ENCODE data around the gene BICD1. TPM values are rescaled to one million over a fixed set of nuclear protein-coding genes. Genes with fewer than 3 reads are reported as not detected.

The BICD1 gene
- polyA plus RNA-seq, 1 of the 3 experiments (the other 2 are of a cell fraction): 12.1 TPM

DNA sequence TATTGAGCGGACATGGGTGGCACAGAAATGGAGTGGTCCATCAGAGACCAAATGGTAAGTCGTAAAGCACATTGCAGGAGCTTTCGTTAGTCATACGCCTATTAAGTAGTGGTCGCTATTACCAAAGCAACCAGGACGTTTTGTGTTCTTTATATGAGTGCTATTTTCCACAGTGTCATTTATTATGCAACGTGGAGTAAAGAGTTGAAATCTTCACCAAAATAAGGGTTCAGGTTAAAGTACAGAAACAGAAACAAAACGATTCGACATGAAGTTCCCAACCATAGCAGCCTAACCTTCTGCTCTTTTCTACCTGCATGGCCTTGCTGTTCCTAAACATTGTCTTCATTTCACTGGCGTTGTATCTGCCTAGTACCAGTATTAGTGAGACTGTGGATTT is 272.6 kb downstream of the BICD1 start:
- Histone ChIP-seq H3K9ac (no peak overlapping the region), H4K20me1 (ENCODE audit: insufficient read depth) (no peaks in the 10 kb centered on the region), H3K4me2 (no peak overlapping the region), H3K27me3 (ENCODE audit: insufficient read depth) (no peaks in the 10 kb centered on the region), H3K9me2 (no peaks in the 10 kb centered on the region; the same call in 1 of the 2 replicates), H3K27ac (ENCODE audit: low read depth in 2 of 2, low read length in 1 of 2) (no peak overlapping the region), H3K9me3 (no peaks in the 10 kb centered on the region), H3K79me2 (ENCODE audit: insufficient read depth) (no peaks in the 10 kb centered on the region), H3K4me3 (ENCODE audit: low read depth in 2 of 2, low read length in 1 of 2) (no peak overlapping the region), H2AFZ (ENCODE audit: low read depth) (no peak overlapping the region), H3K36me3 (replicated peaks in 1 of 2; ENCODE audit: control insufficient read depth in 1 of 2, insufficient read depth in 2 of 2, low read length in 1 of 2) (no peaks in the 10 kb centered on the region), H3K4me1 (ENCODE audit: control insufficient read depth in 1 of 2, insufficient read depth in 2 of 2, low read depth in 1 of 2, low read length in 1 of 2) (no peaks in the 10 kb centered on the region; a peak in 1 of 4 replicates), H3F3A (replicated peaks; ENCODE audit: insufficient read depth) (peaks cover 9% of the 10 kb centered on the region)
- TF ChIP-seq FOXM1 (IDR thresholded peaks at IDR 0.05; ENCODE audit: low read depth) (no peak), USF1 (IDR thresholded peaks at IDR 0.05; ENCODE audit: borderline replicate concordance, low read depth) (no peak)
- DNase-seq: no peak
- POLR2A ChIA-PET: no interaction called here
- 93% methylated on average over 10 of the region's 10 CpGs for WGBS (ENCODE audit: low lambda C conversion rate)
- CTCF ChIA-PET: interaction anchor here (0.5 to 1.5 kb wide), 2 partner anchors 293 to 426 kb away, joined by 3 to 5 read pairs; no protein-coding TSS in a partner anchor

DNA sequence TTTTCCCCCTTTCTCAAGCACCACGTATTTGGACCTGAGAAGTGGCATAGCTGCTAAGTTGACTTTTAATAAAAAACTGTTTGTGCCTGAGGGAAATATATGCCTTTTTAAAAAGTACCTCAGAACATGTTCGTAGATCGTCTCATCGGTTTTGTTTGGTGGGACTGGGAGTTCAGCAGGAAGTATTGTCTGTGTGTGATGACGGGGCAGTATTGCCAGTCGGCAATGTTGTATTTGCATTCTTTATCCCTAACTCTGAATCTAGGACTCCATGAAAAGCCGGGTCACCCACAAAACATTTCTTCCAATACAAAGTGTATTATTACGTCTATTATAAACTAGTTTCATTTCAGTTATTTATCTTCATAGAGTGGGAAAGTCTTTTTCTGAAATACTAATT is 273.0 kb downstream of the BICD1 start:
- Histone ChIP-seq H3K79me2 (ENCODE audit: insufficient read depth) (no peaks in the 10 kb centered on the region), H3F3A (replicated peaks; ENCODE audit: insufficient read depth) (peaks cover 9% of the 10 kb centered on the region), H3K9me3 (no peaks in the 10 kb centered on the region), H3K36me3 (replicated peaks in 1 of 2; ENCODE audit: control insufficient read depth in 1 of 2, insufficient read depth in 2 of 2, low read length in 1 of 2) (no peaks in the 10 kb centered on the region), H4K20me1 (ENCODE audit: insufficient read depth) (no peaks in the 10 kb centered on the region), H3K27ac (ENCODE audit: low read depth in 2 of 2, low read length in 1 of 2) (no peak overlapping the region), H3K9ac (no peak overlapping the region), H3K4me1 (ENCODE audit: control insufficient read depth in 1 of 2, insufficient read depth in 2 of 2, low read depth in 1 of 2, low read length in 1 of 2) (no peaks in the 10 kb centered on the region; a peak in 1 of 4 replicates), H3K4me3 (ENCODE audit: low read depth in 2 of 2, low read length in 1 of 2) (no peak overlapping the region), H2AFZ (ENCODE audit: low read depth) (no peak overlapping the region), H3K27me3 (ENCODE audit: insufficient read depth) (no peaks in the 10 kb centered on the region), H3K9me2 (no peaks in the 10 kb centered on the region; the same call in 1 of the 2 replicates), H3K4me2 (no peak overlapping the region)
- DNase-seq: no peak
- CTCF ChIA-PET: interaction anchor here (1.5 kb wide), 1 partner anchor 292 kb away, joined by 5 read pairs; no protein-coding TSS in a partner anchor
- WGBS (ENCODE audit: low lambda C conversion rate): 87% methylated on average over 8 of the region's 8 CpGs
- POLR2A ChIA-PET: no interaction called here
- no peak for TF ChIP-seq TCF12 (IDR thresholded peaks at IDR 0.05)
- no peak for TF ChIP-seq EP300 (IDR thresholded peaks at IDR 0.05; ENCODE audit: borderline replicate concordance in 1 of 2, low read depth in 1 of 2, low read length in 1 of 2)

DNA sequence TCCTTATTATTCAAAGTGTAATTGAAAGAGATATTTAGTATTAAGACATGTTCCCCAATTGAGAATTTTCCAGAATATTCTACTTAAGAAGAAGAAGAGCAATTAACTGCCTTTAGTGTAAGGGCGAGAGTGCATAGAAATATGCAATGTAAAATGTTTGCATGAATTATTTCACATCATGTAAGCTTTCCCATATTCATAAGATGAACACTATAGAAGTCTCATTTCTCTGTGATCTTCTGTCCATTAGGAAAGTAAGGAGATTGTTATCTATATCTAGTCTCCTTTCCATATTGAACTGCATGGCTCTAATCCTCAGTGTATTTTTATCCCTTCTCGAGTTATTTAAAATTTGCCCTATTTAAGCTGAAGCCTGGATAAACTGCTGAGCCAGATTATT is 275.6 kb downstream of the BICD1 start:
- 89% methylated on average over 2 of the region's 2 CpGs for WGBS (ENCODE audit: low lambda C conversion rate)
- CTCF ChIA-PET: interaction anchor here (0.6 kb wide), 1 partner anchor 278 kb away, joined by 3 read pairs; no protein-coding TSS in a partner anchor
- peaks cover 9% of the 10 kb centered on the region for H3F3A ChIP-seq (replicated peaks; ENCODE audit: insufficient read depth)

More for the DNA sequence above, 275.6 kb downstream of the BICD1 start:
- Histone ChIP-seq H3K27ac (ENCODE audit: low read depth in 2 of 2, low read length in 1 of 2) (no peak overlapping the region), H4K20me1 (ENCODE audit: insufficient read depth) (no peaks in the 10 kb centered on the region), H3K27me3 (ENCODE audit: insufficient read depth) (no peaks in the 10 kb centered on the region), H3K9ac (no peak overlapping the region), H3K9me3 (no peaks in the 10 kb centered on the region), H2AFZ (ENCODE audit: low read depth) (no peak overlapping the region), H3K4me1 (ENCODE audit: control insufficient read depth in 1 of 2, insufficient read depth in 2 of 2, low read depth in 1 of 2, low read length in 1 of 2) (no peaks in the 10 kb centered on the region; a peak in 1 of 4 replicates), H3K36me3 (replicated peaks in 1 of 2; ENCODE audit: control insufficient read depth in 1 of 2, insufficient read depth in 2 of 2, low read length in 1 of 2) (no peaks in the 10 kb centered on the region), H3K9me2 (no peaks in the 10 kb centered on the region; the same call in 1 of the 2 replicates), H3K79me2 (ENCODE audit: insufficient read depth) (no peaks in the 10 kb centered on the region), H3K4me2 (no peak overlapping the region), H3K4me3 (ENCODE audit: low read depth in 2 of 2, low read length in 1 of 2) (no peak overlapping the region)
- no peak for TF ChIP-seq USF1 (IDR thresholded peaks at IDR 0.05; ENCODE audit: borderline replicate concordance, low read depth)
- TF ChIP-seq EZH2phosphoT487 (IDR thresholded peaks at IDR 0.05; ENCODE audit: borderline replicate concordance, low read depth): no peak
- no peak for TF ChIP-seq GABPA (IDR thresholded peaks at IDR 0.05; ENCODE audit: low read depth)
- TF ChIP-seq, protein P1, sequence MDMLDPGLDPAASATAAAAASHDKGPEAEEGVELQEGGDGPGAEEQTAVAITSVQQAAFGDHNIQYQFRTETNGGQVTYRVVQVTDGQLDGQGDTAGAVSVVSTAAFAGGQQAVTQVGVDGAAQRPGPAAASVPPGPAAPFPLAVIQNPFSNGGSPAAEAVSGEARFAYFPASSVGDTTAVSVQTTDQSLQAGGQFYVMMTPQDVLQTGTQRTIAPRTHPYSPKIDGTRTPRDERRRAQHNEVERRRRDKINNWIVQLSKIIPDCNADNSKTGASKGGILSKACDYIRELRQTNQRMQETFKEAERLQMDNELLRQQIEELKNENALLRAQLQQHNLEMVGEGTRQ (IDR thresholded peaks at IDR 0.05; ENCODE audit: borderline replicate concordance, low read depth, low read length): no peak
- TF ChIP-seq, protein P2, sequence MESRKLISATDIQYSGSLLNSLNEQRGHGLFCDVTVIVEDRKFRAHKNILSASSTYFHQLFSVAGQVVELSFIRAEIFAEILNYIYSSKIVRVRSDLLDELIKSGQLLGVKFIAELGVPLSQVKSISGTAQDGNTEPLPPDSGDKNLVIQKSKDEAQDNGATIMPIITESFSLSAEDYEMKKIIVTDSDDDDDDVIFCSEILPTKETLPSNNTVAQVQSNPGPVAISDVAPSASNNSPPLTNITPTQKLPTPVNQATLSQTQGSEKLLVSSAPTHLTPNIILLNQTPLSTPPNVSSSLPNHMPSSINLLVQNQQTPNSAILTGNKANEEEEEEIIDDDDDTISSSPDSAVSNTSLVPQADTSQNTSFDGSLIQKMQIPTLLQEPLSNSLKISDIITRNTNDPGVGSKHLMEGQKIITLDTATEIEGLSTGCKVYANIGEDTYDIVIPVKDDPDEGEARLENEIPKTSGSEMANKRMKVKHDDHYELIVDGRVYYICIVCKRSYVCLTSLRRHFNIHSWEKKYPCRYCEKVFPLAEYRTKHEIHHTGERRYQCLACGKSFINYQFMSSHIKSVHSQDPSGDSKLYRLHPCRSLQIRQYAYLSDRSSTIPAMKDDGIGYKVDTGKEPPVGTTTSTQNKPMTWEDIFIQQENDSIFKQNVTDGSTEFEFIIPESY (IDR thresholded peaks at IDR 0.05; ENCODE audit: borderline replicate concordance, low read depth): no peak
- no peak for TF ChIP-seq TEAD4 (IDR thresholded peaks at IDR 0.05; ENCODE audit: borderline replicate concordance, insufficient read depth)
- no peak for TF ChIP-seq YY1 (IDR thresholded peaks at IDR 0.05; ENCODE audit: low read depth)
- TF ChIP-seq MXI1 (IDR thresholded peaks at IDR 0.05; ENCODE audit: low read depth, low read length): no peak
- no peak for TF ChIP-seq FOXM1 (IDR thresholded peaks at IDR 0.05; ENCODE audit: low read depth)
- no peak for TF ChIP-seq TCF12 (IDR thresholded peaks at IDR 0.05)
- TF ChIP-seq TAF1 (IDR thresholded peaks at IDR 0.05; ENCODE audit: borderline replicate concordance, low read depth, low read length): no peak
- DNase-seq: no peak
- POLR2A ChIA-PET: no interaction called here
